ENCODE measurements around the gene GATD1.

GRCh38 chr11:772429-773390 is 4.6 kb downstream of the GATD1 start:
- TF ChIP-seq CTCF (IDR thresholded peaks at IDR 0.05) = no peak
- no peak for TF ChIP-seq EP300 (IDR thresholded peaks at IDR 0.05)
- no peak for TF ChIP-seq POLR2A (IDR thresholded peaks at IDR 0.05)
- TF ChIP-seq POLR2AphosphoS5 (IDR thresholded peaks at IDR 0.05) = no peak

Data from stomach (tissue), 4 donors.